GM21825 (cell line): ENCODE measurements around the gene PCTP.

Experiments
- ATAC-seq: cut with Tn5 transposase; IDR thresholded peaks from one replicate; pipeline ENCODE4 v1.9.1; 2021; ENCODE audit warnings: mild to moderate bottlenecking, moderate library complexity; ENCODE audit not compliant: unreplicated experiment

Gene PCTP

GRCh38 chr17:55785181-55785580 is 34.3 kb downstream of the PCTP start:
- ATAC-seq, result no peak

GRCh38 chr17:55793272-55793671 is 42.4 kb downstream of the PCTP start:
- ATAC-seq, result no peak

GRCh38 chr17:55794725-55795482 is 44.1 kb downstream of the PCTP start:
- ATAC-seq, result no peak

GRCh38 chr17:55806745-55807495 is 56.1 kb downstream of the PCTP start:
- ATAC-seq, result no peak

- ATAC-seq, result no peak
Measured at GRCh38 chr17:55811536-55811935, 60.7 kb downstream of the PCTP start.

- ATAC-seq, result no peak
Measured at GRCh38 chr17:55812323-55812722, 61.5 kb downstream of the PCTP start.

GRCh38 chr17:55813944-55814343 is 63.1 kb downstream of the PCTP start:
- no peak for ATAC-seq

- no peak for ATAC-seq
Measured at GRCh38 chr17:55814377-55814776, 63.5 kb downstream of the PCTP start.

GRCh38 chr17:55816532-55817396 is 65.9 kb downstream of the PCTP start:
- ATAC-seq, result no peak

GRCh38 chr17:55817397-55817709 is 66.5 kb downstream of the PCTP start:
- ATAC-seq, result no peak

- no peak for ATAC-seq
Measured at GRCh38 chr17:55818026-55818425, 67.2 kb downstream of the PCTP start.

- ATAC-seq, result no peak
Measured at GRCh38 chr17:55818451-55819375, 67.9 kb downstream of the PCTP start.

- ATAC-seq, result no peak
Measured at GRCh38 chr17:55820675-55821074, 69.8 kb downstream of the PCTP start.

- ATAC-seq, result no peak
Measured at GRCh38 chr17:55822028-55822427, 71.2 kb downstream of the PCTP start.

- ATAC-seq, result no peak
Measured at GRCh38 chr17:55825213-55825612, 74.4 kb downstream of the PCTP start.
